GM21515 (cell line): Measurements from ENCODE around the gene B4GALNT2.
"Not testable (repeated sequence)": the region's sequence is repeated elsewhere in the genome, so short reads cannot be mapped to it uniquely, and the experiment has no call there.

Experiments
- ATAC-seq: cut with Tn5 transposase; IDR thresholded peaks from one replicate; pipeline ENCODE4 v1.9.1; 2021; ENCODE audit not compliant: unreplicated experiment

Gene B4GALNT2, protein sequence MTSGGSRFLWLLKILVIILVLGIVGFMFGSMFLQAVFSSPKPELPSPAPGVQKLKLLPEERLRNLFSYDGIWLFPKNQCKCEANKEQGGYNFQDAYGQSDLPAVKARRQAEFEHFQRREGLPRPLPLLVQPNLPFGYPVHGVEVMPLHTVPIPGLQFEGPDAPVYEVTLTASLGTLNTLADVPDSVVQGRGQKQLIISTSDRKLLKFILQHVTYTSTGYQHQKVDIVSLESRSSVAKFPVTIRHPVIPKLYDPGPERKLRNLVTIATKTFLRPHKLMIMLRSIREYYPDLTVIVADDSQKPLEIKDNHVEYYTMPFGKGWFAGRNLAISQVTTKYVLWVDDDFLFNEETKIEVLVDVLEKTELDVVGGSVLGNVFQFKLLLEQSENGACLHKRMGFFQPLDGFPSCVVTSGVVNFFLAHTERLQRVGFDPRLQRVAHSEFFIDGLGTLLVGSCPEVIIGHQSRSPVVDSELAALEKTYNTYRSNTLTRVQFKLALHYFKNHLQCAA

GRCh38 chr17:49132699-49133364, at the start of gene B4GALNT2:
TSS of gene B4GALNT2 (plus strand) at chr17:49132769. CDS start at chr17:49132793, 24 bp downstream.
- no peak for ATAC-seq

- ATAC-seq: not testable (repeated sequence)
Observed at GRCh38 chr17:49085046-49085445, 47.5 kb upstream of the B4GALNT2 start.

GRCh38 chr17:49085565-49086315, 46.8 kb upstream of the B4GALNT2 start:
- no peak for ATAC-seq

GRCh38 chr17:49086316-49086605, 46.3 kb upstream of the B4GALNT2 start:
- ATAC-seq: no peak

DNA sequence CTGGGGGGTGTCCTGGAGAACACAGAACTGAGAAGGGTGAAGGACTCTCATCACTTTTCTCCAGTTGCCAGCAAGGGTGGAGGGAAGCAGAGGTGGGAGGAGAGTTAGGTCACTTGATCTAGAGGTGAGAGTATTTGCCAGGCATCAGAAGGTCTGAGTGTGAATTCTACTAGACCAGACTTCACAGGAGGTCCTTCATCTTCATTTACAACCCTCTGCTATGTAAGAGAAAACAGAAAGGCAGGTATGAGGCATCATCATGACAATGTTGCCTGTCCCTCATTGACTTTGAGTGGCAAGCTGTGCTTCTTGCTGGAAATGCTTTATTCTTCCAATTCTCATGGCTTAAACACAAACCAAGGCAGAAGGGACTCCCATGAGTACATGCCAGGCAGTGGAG, 45.9 kb upstream of the B4GALNT2 start:
- ATAC-seq: no peak

DNA sequence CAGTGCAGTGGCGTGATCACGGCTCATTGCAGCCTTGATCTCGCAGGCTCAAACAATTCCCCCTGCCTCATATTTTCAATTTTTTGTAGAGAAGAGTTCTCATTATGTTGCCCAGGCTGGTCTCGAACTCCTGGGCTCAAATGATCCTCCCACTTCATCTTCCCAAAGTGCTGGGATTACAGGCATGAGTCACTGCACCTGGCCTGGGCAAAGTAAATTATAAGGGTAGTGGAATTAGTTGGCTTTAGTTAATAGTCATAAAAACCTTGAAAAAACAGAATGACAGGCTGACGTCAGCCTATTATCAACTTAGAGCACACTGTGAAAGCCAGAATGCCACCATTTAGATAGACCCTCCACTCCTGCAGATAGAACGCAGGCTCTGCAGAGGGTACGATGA, 43.5 kb upstream of the B4GALNT2 start:
- ATAC-seq: no peak

GRCh38 chr17:49090878-49091594, 41.5 kb upstream of the B4GALNT2 start:
- no peak for ATAC-seq

- no peak for ATAC-seq
Observed at GRCh38 chr17:49093131-49093530, 39.4 kb upstream of the B4GALNT2 start.

DNA sequence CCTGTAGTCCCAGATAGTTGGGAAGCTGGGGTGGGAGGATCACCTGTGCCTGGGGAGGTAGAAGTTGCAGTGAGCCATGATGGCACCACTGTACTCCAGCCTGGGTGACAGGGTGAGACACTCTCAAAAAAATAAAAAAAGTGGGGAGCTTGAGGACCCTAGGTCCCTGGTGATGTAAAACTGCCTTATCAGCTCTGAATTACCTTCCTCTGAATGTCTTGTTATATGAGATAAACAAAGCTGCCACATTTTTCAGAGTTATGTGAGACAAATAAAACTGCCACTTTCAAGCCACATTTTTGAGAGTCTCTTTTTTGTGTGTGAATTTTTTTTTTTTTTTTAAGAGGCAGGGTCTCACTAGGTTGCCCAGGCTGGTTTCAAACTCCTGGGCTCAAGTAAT, 32.0 kb upstream of the B4GALNT2 start:
- no peak for ATAC-seq

DNA sequence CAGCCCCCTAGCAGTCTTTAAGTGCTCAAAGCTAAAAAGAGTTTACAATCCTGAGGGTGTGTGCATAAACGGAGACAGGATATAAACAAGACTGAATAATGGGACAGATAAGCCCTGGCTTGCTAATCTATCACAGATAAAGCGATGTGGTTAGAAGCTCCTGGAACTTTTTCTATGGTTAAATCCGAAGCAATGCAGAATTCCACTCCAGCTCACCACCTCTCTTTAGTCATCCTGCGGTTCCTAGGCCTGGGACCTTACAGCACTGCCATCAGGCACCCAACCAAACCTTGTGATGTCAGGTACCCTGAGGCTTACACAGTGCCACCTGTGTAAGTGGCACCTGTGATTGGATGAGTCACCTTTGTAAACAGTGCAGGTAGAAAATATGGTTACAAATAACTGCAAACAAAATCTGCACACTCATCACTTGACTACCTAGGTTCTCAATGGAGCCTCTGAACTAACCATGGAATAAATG, 31.5 kb upstream of the B4GALNT2 start:
- no peak for ATAC-seq

DNA sequence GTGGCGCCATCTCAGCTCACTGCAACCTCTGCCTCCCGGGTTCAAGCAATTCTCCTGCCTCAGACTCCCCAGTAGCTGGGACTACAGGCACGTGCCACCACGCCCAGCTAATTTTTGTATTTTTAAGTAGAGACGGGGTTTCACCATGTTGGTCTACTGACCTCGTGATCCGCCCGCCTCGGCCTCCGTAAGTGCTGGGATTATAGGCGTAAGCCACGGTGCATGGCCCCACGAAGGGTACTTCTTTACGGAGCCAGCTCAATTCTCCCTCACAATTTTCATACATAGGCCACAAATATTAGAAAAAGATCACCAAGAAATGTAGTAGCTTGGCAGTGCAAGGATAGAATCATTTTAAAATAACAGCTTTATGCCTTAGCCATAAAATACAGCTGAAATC, 29.2 kb upstream of the B4GALNT2 start:
- not testable (repeated sequence) for ATAC-seq

DNA sequence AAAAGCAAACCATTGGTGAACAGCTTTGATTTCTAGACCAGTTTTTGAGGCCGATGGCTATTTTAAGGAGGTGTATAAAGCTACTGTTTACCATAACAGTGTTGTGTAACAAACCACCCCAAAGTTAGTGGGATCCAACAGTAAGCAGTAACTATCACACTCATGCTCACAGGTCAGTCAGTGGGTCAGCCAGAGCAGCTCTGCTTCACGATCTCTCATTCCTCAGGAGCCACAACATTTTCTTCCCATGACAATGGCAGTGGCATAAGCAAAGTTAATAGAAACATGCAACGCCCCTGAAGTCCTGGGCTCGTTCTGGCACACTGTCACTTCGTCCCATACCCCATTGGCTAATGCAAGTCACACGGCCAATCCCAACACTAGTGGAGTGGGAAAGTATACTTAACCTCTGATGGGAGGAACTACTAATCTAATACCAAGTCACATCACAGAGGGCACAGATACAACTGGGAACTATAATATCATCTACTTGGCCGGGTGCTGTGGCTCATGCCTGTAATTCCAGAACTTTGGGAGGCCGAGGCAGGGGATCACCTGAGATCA, 28.0 kb upstream of the B4GALNT2 start:
- ATAC-seq: no peak

GRCh38 chr17:49106321-49107210, 26.0 kb upstream of the B4GALNT2 start:
- no peak for ATAC-seq

- ATAC-seq: no peak
Observed at GRCh38 chr17:49107211-49107557, 25.4 kb upstream of the B4GALNT2 start.

GRCh38 chr17:49108318-49108717, 24.3 kb upstream of the B4GALNT2 start:
- no peak for ATAC-seq

- no peak for ATAC-seq
Observed at GRCh38 chr17:49110509-49110908, 22.1 kb upstream of the B4GALNT2 start.

DNA sequence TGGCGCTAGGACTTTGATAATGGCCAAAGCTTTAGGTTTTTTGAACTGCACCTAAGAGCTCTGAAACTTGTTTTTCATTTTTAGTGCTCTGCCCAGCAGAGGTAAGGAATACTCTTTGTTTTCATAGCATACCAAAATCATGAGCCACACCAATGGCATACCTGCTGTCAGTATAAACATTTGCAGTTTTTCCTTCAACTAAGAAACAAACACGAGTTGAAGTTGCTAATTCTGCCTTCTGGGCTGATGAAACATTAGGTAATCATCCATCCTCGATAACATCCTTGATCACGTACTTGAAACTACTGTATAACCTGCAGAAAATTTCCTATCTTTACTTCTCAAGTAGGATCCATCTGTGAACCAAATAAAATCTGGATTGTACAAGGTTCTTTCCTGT, 20.6 kb upstream of the B4GALNT2 start:
- no peak for ATAC-seq

GRCh38 chr17:49112936-49113335, 19.6 kb upstream of the B4GALNT2 start:
- no peak for ATAC-seq

DNA sequence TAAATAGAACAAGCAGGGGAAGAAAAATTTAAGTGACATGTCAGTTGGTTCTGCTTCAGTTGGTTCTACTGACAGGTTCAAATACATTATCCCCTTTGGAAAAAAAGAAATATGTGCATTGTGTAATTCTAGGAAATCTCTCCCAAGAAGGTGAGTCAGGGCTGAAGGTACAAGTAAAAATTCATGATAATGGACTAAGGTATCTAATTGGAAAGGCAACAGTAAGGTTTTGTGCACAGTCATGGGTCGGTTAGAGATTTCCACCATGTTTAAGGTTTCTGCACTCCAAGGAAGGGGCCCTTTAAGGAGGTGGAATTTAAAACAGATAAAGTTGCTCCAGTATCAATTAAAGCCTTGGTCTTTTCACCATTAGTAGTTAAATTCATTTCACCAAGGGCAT, 17.9 kb upstream of the B4GALNT2 start:
- no peak for ATAC-seq
